ENCODE data around the gene TIAL1. TPM values are rescaled to one million over a fixed set of nuclear protein-coding genes. Genes with fewer than 3 reads are reported as not detected.

TIAL1 gene
- total and polyA plus RNA-seq, 2 of the 13 experiments (the other 11 are each of a cell fraction or from before 2014, with no cell fraction given) = 31.5 to 148 TPM

DNA sequence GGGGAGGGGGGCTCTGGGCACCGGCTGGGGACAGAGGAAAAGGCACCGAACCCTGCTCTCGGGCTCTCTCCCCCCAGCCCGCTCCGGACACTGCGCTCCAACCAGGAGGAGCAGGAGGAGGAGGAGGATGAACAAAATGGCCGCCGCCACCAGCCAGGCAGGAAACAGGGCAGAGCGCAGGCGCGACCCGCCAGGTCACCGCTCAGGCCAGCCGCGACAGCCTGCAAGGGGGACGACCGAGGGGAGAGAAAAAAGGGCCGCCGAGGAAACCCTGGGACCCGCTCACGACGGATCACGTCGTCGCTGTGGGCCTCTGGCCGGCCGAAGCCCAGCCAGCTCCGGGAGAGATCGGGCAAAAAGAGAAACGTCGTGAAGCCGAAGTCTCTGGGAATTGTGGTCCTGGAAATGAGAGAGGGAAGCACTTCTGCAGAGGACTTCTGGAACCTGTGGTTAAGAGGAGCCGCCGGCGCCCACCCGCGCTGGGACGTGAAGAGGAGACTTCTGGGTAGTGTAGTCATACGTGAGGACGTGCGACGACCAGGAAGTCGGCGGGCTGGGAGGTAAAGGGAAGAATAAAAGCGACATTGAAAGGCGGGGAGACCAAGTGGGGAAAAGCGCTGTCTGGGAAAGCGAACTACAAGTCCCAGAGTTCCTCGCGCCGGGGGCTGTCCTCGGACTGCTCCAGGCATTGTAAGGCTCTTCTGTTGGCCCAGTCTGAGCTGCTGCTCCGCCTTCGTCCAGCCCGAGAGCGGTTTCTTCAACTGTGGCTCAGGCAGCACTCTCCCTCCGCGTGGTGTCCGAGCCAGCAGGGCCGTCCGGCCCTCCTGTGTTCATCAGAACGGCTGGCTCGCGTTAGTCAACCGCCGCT is at the start of gene TIAL1 (continued):
- TF ChIP-seq, protein P1, sequence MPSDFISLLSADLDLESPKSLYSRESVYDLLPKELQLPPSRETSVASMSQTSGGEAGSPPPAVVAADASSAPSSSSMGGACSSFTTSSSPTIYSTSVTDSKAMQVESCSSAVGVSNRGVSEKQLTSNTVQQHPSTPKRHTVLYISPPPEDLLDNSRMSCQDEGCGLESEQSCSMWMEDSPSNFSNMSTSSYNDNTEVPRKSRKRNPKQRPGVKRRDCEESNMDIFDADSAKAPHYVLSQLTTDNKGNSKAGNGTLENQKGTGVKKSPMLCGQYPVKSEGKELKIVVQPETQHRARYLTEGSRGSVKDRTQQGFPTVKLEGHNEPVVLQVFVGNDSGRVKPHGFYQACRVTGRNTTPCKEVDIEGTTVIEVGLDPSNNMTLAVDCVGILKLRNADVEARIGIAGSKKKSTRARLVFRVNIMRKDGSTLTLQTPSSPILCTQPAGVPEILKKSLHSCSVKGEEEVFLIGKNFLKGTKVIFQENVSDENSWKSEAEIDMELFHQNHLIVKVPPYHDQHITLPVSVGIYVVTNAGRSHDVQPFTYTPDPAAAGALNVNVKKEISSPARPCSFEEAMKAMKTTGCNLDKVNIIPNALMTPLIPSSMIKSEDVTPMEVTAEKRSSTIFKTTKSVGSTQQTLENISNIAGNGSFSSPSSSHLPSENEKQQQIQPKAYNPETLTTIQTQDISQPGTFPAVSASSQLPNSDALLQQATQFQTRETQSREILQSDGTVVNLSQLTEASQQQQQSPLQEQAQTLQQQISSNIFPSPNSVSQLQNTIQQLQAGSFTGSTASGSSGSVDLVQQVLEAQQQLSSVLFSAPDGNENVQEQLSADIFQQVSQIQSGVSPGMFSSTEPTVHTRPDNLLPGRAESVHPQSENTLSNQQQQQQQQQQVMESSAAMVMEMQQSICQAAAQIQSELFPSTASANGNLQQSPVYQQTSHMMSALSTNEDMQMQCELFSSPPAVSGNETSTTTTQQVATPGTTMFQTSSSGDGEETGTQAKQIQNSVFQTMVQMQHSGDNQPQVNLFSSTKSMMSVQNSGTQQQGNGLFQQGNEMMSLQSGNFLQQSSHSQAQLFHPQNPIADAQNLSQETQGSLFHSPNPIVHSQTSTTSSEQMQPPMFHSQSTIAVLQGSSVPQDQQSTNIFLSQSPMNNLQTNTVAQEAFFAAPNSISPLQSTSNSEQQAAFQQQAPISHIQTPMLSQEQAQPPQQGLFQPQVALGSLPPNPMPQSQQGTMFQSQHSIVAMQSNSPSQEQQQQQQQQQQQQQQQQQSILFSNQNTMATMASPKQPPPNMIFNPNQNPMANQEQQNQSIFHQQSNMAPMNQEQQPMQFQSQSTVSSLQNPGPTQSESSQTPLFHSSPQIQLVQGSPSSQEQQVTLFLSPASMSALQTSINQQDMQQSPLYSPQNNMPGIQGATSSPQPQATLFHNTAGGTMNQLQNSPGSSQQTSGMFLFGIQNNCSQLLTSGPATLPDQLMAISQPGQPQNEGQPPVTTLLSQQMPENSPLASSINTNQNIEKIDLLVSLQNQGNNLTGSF (CRISPR knock-in tag; IDR thresholded peaks at IDR 0.05) = peak; percentile 69
- TF ChIP-seq ZNF350 (CRISPR knock-in tag; IDR thresholded peaks at IDR 0.05; ENCODE audit: borderline replicate concordance, low read depth) = peak; percentile 72
- peak; percentile 89 for TF ChIP-seq IRF2 (CRISPR knock-in tag; IDR thresholded peaks at IDR 0.05)
- TF ChIP-seq PHF5A (CRISPR knock-in tag; IDR thresholded peaks at IDR 0.05; ENCODE audit: low read depth, unreplicated experiment) = no peak
- TF ChIP-seq SP140L (CRISPR knock-in tag; IDR thresholded peaks at IDR 0.05; ENCODE audit: borderline replicate concordance) = 0 out of 2 replicates have a peak, but pooled peaks have one; percentile 4
- TF ChIP-seq ATM (IDR thresholded peaks at IDR 0.05; ENCODE audit: borderline replicate concordance) = no peak
- peak; percentile 80; the same call in 1 of the 2 replicates for TF ChIP-seq REXO4 (CRISPR knock-in tag; IDR thresholded peaks at IDR 0.05; ENCODE audit: borderline replicate concordance)
- TF ChIP-seq ESRRA (CRISPR knock-in tag; IDR thresholded peaks at IDR 0.05; ENCODE audit: low read depth) = no peak
- TF ChIP-seq CSRNP2 (CRISPR knock-in tag; conservative IDR thresholded peaks at IDR 0.05; ENCODE audit: low read depth) = no peak
- TF ChIP-seq RBM22 (optimal IDR thresholded peaks at IDR 0.05; ENCODE audit: low read length) = no peak
- TF ChIP-seq SKIL (CRISPR knock-in tag; IDR thresholded peaks at IDR 0.05; ENCODE audit: borderline replicate concordance) = no peak
- peak; percentile 21; the same call in 1 of the 2 replicates for TF ChIP-seq ZNF225 (CRISPR knock-in tag; IDR thresholded peaks at IDR 0.05)
- TF ChIP-seq SRY (CRISPR knock-in tag; IDR thresholded peaks at IDR 0.05) = 0 out of 2 replicates have a peak, but pooled peaks have one; percentile 16
- peak; percentile 93 for TF ChIP-seq CREM (IDR thresholded peaks at IDR 0.05)
- TF ChIP-seq CREM (CRISPR knock-in tag; IDR thresholded peaks at IDR 0.05) = no peak
- TF ChIP-seq NFIC (IDR thresholded peaks at IDR 0.05; ENCODE audit: low read length) = 0 out of 2 replicates have a peak, but pooled peaks have one; percentile 36
- TF ChIP-seq ZNF510 (CRISPR knock-in tag; IDR thresholded peaks at IDR 0.05; ENCODE audit: low read depth) = peak; percentile 88; the same call in 1 of the 2 replicates
- no peak for TF ChIP-seq RBAK (CRISPR knock-in tag; IDR thresholded peaks at IDR 0.05)
- no peak for TF ChIP-seq ZBTB21 (CRISPR knock-in tag; IDR thresholded peaks at IDR 0.05)
- no peak for TF ChIP-seq ZNF282 (IDR thresholded peaks at IDR 0.05; ENCODE audit: partially characterized antibody)

All from HepG2 (cell line).